K562 treated with DMSO at 1 percent for 4 hours (cell line): Measurements from ENCODE around the gene D2HGDH. TPM values are rescaled to one million over a fixed set of nuclear protein-coding genes. Genes with fewer than 3 reads are reported as not detected.

Experiments
- total RNA-seq: library from RNA; unstranded; fragments of 300-600 nt; gene quantifications from 2 replicates; pipeline ENCODE4 v1.2.3, GENCODE V29; 2022; ENCODE audit not compliant: insufficient read depth

The D2HGDH gene
- total RNA-seq = 12.8 and 15.1 TPM in 2 replicates

DNA sequence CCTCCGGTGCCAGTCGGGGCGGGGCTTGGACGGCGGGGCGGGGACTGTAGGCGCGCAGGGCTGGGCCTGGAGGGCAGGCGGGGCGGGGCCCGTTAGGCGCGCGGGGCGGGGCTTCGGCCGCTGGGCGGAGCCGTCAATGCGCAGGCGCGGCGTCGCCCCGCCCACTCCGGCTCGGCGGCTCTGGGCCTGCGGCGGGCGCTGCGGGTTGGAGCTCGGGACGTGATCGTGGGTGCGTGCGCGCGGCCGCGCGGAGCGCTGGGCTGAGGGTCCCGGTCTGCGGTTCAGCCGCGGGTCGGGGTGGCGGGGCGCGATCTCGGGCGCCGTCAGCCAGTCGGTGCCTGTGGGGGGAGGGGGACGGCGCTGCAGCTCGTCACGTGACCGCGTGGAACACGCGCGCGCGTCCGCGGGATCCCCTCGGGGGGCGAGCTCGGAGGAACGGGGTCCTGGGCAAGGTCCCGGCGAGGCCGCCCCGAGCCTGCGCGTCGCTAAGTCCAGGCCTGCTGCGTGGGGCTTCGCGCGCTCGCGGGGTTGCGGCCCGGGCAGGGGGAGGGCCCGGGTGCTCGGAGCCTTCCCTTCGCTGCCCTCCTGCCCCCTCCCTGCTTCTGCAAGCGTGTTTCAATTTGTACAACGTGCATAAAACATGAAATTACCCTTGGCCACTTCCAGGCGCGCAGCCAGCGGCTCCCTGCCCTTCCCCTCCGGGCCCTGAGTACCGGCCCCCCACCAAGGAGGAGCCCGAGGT lies at the start of gene D2HGDH:
TSS of gene D2HGDH (plus strand) at position 164 of the 742 bp plus-strand sequence. CDS start 595 bp downstream, outside the sequence.

DNA sequence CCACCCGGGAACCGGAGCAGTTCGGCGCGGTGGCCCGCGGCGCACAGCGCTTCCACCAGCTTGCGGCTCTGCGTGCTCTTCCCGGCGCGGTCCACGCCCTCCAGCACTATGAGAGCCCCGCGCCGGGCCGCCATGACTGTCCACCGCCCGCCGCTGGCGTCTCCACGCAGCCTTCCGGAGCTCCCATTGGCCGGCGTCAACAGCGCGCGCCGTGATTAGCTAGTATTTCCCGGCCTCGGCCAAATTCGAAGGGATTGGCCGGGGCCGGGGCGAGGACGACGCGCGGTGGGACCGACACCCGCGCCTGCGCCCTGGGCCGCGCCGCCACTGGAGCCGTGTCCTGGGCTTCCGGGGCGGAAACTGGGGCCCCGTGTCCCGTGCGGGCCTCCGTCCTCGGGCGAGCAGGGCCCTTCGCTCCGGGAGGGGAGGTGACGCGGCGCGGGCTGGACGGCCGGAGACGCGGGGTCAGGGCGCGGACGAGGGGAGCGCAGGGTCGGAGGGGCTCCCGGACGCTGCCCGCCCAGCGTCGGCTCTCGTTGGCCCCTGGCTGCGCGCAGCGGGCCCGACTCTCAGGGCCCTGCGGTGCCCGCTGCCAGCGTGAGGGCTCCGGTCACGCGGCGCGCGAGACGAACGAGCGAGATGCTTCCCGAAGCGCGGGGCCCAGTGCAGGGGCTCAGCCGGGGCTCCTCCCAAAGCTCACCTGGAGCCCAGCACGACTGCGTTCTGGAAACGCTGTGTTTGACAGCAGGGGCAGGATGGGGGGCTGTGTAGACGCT lies 47.6 kb upstream of the D2HGDH start, which contains the start of gene DTYMK:
TSS of gene DTYMK (minus strand) at position 166 of the 776 bp plus-strand sequence. CDS start at position 134, 32 bp downstream.

DNA sequence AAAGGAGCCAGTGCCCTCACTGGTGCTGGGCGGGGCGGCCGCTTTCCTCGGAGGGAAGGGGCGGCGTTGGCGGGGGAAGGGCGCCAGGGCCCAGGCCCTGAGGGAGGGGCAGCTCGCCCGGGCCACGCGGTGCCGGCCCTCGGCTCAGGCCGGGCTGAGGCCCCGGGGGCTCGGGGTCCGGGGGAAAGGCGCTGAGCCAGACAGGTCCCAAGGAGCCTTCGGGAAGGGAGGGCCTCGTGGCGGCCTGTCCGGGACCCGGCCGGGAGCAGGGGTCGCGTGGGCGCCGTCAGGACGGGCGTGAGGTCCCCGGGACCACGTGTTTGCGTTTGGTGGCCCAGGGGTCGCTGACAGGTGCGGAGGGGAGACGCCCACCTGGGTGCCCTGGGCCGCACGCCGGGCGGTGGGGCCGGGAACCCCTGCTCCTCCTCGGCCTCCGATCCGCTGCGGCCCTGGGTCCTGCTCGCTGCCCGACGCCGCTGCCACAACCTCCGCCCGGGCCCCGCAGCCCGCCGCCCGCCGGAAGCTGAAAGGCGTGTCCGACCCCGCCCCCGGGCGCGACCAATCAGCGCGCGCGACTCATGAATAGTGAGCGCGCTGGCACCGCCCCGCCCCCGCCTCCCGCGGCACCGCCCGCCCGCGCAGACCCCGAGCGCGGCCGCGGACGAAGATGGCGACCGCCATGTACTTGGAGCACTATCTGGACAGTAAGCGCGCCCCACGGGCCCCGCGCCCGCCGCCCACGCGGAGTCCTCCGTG lies 32.9 kb upstream of the D2HGDH start, which contains the start of gene ING5:
TSS of gene ING5 (plus strand) at position 641 of the 756 bp plus-strand sequence. CDS start at position 668, 27 bp downstream.

DNA sequence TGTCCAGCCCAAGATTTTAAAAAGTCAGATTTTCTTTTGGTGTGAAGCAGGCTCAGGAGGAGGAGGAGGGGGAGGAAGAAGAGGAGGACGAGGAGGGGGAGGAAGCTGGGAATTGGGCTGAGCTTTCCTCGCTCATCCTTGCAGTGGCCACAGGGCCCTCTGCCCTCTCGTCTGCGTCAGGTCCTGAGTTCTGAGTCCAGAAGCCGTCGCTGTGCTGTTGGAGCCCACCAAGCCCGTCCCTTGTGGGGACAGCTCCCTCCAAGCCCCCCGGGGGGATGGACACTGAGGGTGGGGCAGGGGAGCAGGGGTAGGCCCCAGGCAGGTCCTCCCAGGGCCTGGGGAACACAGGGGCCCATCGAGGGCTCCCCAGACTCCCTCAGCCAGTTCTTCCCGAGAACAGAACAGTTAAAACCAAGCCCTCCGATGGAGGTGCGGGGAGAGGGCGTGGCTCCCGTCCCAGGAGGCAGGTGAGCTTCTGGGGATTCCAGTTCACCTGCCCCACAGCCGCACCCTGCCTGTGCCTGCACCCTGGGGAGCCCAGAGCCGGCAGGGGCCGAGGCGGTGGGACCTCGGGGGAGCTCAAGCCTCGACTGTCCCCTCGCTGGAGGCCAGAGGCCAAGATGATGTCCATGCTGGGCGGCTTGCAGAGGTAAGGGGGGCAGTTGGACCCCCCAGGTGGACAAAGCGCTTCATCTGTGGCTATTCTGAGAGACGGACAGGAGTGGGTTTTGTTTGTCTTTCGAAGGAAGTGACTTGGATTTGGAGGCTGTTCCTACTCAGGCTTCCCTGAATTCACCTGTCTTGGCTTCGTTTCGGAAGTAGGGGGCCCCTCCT lies 42.1 kb downstream of the D2HGDH start, which contains the start of gene GAL3ST2:
TSS of gene GAL3ST2 (plus strand) at position 487 of the 834 bp plus-strand sequence. CDS start at position 621, 134 bp downstream.

DNA sequence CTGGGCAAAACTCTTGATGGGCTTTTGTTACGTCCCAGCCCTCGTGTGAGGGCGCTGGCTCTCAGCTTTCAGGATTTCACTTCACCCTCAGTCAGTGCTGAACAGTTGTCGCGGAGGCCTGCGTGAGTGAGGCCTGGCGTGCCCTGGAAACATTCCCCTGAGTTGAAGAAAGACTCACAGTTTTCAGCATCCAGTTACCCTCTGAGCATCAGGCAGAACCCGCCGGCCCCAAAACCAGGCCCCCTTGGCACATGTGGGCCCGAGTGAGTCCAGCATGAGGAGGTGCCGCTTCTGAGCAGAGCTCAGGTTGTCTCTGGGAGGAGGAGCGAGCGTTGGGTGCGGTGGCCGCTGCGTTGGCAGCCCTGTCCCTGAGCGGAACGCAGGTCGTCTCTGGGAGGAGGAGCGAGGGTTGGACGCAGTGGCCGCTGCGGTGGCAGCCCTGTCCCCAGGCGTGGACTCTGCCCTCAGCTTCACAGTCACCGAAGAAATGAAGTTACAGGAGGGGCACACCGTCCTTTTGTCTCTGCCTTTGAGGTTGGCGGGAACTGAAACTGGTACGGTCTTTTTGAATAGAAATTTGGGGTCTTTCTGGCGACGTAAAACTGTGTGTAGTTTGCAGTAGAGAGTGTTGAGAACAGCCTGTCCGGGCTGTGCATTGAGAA lies 74.4 kb downstream of the D2HGDH start, which contains the start of gene NEU4:
TSS of gene NEU4 (plus strand) at position 473 of the 662 bp plus-strand sequence. CDS start 5,292 bp downstream, outside the sequence.

Other genes starting within 250 kb of the D2HGDH start
- gene STK25, start 226.0 kb upstream of the D2HGDH start, total RNA-seq = 71.1 and 101 TPM in 2 replicates
- gene BOK, start 175.9 kb upstream of the D2HGDH start, total RNA-seq = 1.5 and 2.2 TPM in 2 replicates
- gene THAP4, start 97.5 kb upstream of the D2HGDH start, total RNA-seq = 28.0 and 35.8 TPM in 2 replicates
- gene ATG4B, start 96.9 kb upstream of the D2HGDH start, total RNA-seq = 45.5 and 51.2 TPM in 2 replicates
- 76.6 and 86.8 TPM in 2 replicates for gene DTYMK, start 47.8 kb upstream of the D2HGDH start, total RNA-seq
- 9.6 and 14.5 TPM in 2 replicates for gene ING5, start 32.6 kb upstream of the D2HGDH start, total RNA-seq
- gene GAL3ST2, start 42.2 kb downstream of the D2HGDH start, total RNA-seq = 1.0 TPM in 1 of 2 replicates, not detected in the other
- gene NEU4, start 74.6 kb downstream of the D2HGDH start, total RNA-seq = 2.4 TPM in 1 of 2 replicates, not detected in the other
- gene PDCD1, start 124.3 kb downstream of the D2HGDH start, total RNA-seq = 0.77 TPM in 1 of 2 replicates, not detected in the other
- not detected in 2 replicates for gene RTP5, start 135.1 kb downstream of the D2HGDH start, total RNA-seq